T-helper 17 cell (primary cell): ENCODE measurements around the gene DDX54. TPM values are rescaled to one million over a fixed set of nuclear protein-coding genes. Genes with fewer than 3 reads are reported as not detected.
"Not testable (repeated sequence)": the region's sequence is repeated elsewhere in the genome, so short reads cannot be mapped to it uniquely, and the experiment has no call there.

Experiments used
- ATAC-seq: fragments of 150-1000 bp; cut with Tn5 transposase; 2 replicates; pipeline ENCODE4 v1.10.0; 2021; ENCODE audit warnings: mild to moderate bottlenecking, moderate library complexity
- DNase-seq, 3 donors: peaks; one replicate each; pipeline versions ENCODE4 v3.0.0 to v3.0.0-alpha.2; 2020 to 2021
- H3K9me3 ChIP-seq: one replicate; pipeline ENCODE4 v1.7.0; 2013; ENCODE audit warnings: low read length, mild to moderate bottlenecking; ENCODE audit not compliant: control insufficient read depth, poor library complexity, severe bottlenecking
- H3K27ac Mint-ChIP-seq: one replicate; pipeline ENCODE4 v1.8.0; 2022; ENCODE audit warnings: mild to moderate bottlenecking, moderate library complexity, mixed read lengths
- H3K27me3 Mint-ChIP-seq: one replicate; pipeline ENCODE4 v1.8.0; 2022; ENCODE audit warnings: mixed read lengths
- H3K36me3 Mint-ChIP-seq: one replicate; pipeline ENCODE4 v1.8.0; 2022; ENCODE audit warnings: low read depth, mixed read lengths
- H3K4me1 Mint-ChIP-seq: one replicate; pipeline ENCODE4 v1.8.0; 2022; ENCODE audit warnings: mild to moderate bottlenecking, mixed read lengths
- H3K4me3 Mint-ChIP-seq: one replicate; pipeline ENCODE4 v1.8.0; 2022; ENCODE audit warnings: mild to moderate bottlenecking, moderate library complexity, mixed read lengths
- total RNA-seq, 4 donors: library from RNA in 2 of 4; stranded (reverse) in 2 of 4; gene quantifications; one replicate each; pipeline ENCODE4 v1.2.3 and lab custom pipeline; 2022 to 2026

DDX54 gene
- total RNA-seq, 2 donors from 2014 or later: 75.9 to 92.5 TPM

DNA sequence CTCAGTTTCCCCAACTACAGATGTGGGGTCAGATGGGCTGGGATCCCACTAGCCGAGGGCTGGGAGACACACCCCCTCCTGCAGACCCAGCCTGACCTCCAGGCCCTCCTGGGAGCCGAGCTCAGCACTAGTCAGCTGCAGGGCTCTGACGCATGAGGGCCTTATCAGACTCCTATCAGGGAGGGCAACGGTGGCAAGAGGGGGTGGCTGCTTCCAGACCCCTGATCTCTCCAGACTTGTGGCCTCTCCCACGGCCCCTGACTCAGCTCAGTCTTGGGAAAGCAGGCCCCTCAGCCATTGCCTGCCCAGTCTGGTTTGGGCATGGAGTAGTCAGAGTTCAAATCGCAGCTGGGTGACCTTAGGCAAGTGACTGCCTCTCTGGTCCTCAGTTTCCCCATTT lies 52.2 kb downstream of the DDX54 start:
- no peak for DNase-seq
- Mint-ChIP-seq H3K27ac (no peak overlapping the region), H3K36me3 (peaks cover 2% of the 10 kb centered on the region), H3K4me3 (no peak overlapping the region), H3K4me1 (peaks cover 18% of the 10 kb centered on the region), H3K27me3 (peaks cover 12% of the 10 kb centered on the region)
- ATAC-seq: no peak
- H3K9me3 ChIP-seq: no peaks in the 10 kb centered on the region

DNA sequence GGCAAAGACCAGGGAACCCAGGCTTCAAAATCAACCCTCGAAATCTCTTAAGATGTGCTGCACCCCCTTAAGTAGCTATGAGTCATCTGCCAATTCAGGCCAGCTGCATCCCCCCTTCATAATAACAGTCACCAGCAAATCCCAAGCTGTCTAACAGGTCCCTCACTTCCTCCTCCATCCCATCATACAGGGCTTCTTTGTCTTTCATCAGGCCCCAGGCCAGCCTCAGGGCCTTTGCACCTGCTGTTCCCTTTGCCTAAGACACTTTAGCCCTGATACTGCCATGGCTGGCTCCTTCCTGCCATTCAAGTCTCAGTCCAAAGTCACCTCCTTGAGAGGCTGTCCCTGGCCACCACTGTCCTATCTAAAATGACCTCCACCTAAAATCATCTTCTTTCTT lies 53.7 kb downstream of the DDX54 start:
- Mint-ChIP-seq H3K4me3 (no peak overlapping the region), H3K27ac (peak overlapping the region; percentile 83), H3K27me3 (peaks cover 8% of the 10 kb centered on the region), H3K4me1 (peaks cover 18% of the 10 kb centered on the region), H3K36me3 (peaks cover 2% of the 10 kb centered on the region)
- ATAC-seq: no peak
- no peaks in the 10 kb centered on the region for H3K9me3 ChIP-seq
- DNase-seq: no peak

DNA sequence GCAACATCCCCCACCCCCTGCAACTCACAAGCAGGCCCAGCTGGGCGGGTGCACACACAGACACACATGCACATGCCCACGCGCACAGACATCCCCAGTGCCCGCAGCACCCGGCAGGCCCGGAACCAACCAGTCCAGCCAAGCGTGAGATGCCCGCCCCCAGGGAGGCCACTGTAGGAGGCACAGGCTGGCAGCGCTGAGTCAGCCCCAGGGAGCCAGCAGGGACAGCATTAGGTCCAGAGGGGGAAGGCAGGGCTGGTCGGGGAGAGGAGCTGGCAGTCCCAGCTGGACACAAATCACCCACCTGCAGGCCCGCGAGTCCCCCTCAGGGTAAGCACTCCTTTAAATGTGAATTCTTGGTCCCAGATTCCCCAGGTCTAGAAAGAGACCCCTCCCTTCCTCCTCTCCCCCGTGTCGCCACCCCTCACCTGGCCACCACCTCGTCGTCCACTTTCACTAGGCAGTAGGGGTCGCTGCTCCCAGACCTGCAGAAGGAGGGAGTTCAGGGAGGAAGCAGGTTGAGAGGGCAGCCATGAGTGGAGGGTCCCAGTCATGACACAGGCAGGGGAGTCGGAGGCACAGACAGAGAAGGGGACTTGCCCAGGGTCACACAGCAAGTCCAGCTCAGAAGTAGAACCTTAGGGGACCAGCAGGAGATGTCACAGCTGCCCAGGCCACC lies 54.7 kb downstream of the DDX54 start:
- Mint-ChIP-seq H3K4me3 (no peak overlapping the region), H3K27me3 (no peaks in the 10 kb centered on the region), H3K4me1 (peaks cover 14% of the 10 kb centered on the region), H3K36me3 (peaks cover 2% of the 10 kb centered on the region), H3K27ac (no peak overlapping the region)
- ATAC-seq (peak; percentile 23), DNase-seq (no peak)
- H3K9me3 ChIP-seq: no peaks in the 10 kb centered on the region

DNA sequence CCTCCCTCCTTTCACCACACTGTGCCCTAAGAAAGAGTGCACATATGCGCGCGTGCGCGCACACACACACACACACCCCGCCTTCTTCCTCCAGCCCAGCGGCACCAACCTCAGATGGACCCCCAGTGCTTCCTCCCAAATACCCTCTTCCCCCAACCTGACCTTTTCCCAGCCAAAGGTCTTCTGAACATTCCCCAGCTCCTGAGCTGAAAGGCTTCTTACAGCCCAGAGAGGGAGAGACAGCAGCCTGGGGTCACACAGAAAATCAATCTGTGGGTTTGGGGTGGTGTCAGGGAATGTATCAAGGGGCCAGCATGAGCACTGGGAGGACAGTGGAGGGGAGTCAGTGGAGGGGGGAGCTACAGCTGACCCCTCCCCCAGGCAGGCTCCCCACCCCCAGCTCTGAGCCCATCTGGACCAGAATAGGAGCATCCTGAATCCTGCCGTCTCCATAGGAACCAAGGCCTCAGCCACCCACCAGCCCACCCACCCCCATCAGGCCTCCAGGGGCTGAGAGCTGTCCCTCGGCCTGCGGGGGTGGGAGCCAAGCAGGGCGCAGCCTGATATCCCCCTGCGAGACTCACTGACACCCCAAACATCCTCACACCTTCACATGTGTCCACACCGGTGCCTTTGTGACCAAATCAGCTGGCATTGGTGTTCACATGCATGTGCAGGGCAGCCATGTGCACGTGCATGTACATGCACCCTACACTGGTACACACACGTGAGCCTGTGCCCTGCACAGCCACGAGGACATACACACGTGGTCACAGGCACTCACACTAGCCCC lies 55.4 kb downstream of the DDX54 start:
- no peaks in the 10 kb centered on the region for H3K9me3 ChIP-seq
- DNase-seq: no peak
- H3K27ac Mint-ChIP-seq: no peak overlapping the region
- ATAC-seq: no peak
- no peak overlapping the region for H3K4me3 Mint-ChIP-seq
- no peaks in the 10 kb centered on the region for H3K27me3 Mint-ChIP-seq
- peaks cover 2% of the 10 kb centered on the region for H3K36me3 Mint-ChIP-seq
- peaks cover 10% of the 10 kb centered on the region for H3K4me1 Mint-ChIP-seq

DNA sequence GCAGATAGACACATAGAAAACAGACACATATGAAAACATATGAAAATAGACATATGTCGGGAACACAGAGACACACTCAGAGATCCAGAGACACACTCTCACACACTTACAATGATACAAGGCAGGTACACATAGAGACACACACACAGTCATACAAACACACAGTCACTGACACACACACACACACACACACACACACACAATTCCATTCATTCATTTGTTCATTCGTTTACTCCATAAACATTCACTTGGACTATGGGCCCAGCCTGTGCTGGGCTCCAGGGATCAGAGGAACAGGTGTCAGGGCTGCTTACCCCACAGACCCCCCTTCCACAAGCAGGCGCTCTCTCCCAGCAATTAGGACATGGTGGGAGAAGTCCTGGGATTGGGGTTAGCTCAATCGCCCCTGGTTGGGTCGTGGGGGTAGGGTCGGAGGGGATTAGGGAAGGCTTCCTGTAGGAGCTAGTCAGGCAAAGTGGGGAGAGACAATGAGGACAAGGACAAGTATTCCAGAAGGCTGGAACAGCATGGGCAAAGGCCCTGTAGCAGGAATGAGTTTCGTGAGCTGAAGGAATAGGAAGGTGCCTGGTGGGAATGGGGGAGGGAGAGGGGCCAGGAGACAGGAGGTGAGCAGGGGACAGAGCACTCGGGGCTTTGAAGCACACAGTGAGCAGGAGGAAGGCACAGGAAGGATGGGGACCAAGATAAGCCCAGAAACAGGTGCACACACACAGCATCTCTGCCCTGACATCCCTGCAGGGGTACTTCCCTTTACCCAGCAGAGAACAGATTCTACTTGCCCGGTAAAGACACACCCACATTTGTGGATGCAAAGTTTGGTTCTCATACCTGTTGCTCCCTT lies 56.2 kb downstream of the DDX54 start:
- Mint-ChIP-seq H3K36me3 (peaks cover 2% of the 10 kb centered on the region), H3K27me3 (no peaks in the 10 kb centered on the region), H3K27ac (no peak overlapping the region), H3K4me1 (peaks cover 10% of the 10 kb centered on the region), H3K4me3 (no peak overlapping the region)
- DNase-seq: no peak
- peak; percentile 25 for ATAC-seq
- H3K9me3 ChIP-seq: no peaks in the 10 kb centered on the region

DNA sequence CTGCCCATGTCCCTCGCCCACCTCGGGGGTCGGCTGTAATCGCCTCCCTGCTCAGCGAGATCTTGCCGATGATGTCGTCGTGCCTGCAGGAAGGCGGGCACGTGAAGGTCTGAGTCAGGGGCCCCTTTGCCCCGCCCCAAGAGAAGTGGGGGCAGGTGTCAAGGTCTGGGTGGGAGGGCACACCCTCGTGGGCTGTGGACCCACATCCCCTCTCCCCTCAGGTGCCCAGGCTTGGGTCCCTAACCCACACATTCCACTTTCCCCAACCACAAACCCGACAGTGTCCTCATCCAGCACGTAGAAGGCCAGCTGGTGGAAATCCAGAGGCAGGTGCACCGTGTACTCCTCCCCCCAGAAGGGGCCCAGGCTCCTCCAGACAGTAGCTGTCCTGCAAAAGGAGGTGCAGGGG lies 57.5 kb downstream of the DDX54 start:
- no peak for ATAC-seq
- Mint-ChIP-seq H3K4me3 (no peak overlapping the region), H3K27ac (no peak overlapping the region), H3K27me3 (no peaks in the 10 kb centered on the region), H3K4me1 (peaks cover 10% of the 10 kb centered on the region), H3K36me3 (peaks cover 4% of the 10 kb centered on the region)
- no peak for DNase-seq
- H3K9me3 ChIP-seq: no peaks in the 10 kb centered on the region

DNA sequence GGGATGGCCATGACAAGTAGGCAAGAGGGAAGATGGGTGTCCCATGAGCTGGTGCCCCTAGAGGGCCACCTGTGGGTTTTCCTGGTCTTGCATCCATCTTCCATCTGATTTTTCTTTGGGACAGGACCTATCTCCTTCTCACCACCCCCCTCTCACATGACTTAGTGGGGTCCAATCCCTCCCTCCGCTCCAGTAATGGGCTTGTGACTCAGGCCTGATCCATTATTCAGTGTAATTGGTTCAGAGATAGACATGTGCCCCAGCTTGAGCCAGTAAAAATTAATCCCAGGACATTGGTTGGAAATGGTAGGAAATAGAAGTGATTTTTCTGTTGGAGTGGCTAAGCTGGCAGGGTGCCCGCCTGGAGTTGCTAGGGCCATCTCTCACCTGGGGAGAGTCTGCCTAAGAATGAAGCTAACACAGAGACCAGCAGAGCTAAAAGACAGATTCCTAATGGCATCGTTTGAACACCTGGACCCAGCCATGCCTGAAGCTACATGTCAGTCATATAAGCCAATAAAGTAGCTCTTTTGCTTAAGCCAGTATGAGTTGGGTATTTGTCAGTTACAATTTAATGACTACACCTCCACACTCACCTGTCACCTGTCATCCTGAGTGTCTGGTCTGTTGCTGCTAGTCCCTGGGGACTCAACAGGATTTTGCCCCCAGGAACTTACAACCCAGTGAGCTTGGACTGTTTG lies 64.5 kb downstream of the DDX54 start:
- no peaks in the 10 kb centered on the region for H3K9me3 ChIP-seq
- no peak overlapping the region for H3K4me3 Mint-ChIP-seq
- H3K27me3 Mint-ChIP-seq: peaks cover 11% of the 10 kb centered on the region
- DNase-seq (no peak), ATAC-seq (no peak)
- no peaks in the 10 kb centered on the region for H3K4me1 Mint-ChIP-seq
- no peak overlapping the region for H3K27ac Mint-ChIP-seq
- peaks cover 2% of the 10 kb centered on the region for H3K36me3 Mint-ChIP-seq

DNA sequence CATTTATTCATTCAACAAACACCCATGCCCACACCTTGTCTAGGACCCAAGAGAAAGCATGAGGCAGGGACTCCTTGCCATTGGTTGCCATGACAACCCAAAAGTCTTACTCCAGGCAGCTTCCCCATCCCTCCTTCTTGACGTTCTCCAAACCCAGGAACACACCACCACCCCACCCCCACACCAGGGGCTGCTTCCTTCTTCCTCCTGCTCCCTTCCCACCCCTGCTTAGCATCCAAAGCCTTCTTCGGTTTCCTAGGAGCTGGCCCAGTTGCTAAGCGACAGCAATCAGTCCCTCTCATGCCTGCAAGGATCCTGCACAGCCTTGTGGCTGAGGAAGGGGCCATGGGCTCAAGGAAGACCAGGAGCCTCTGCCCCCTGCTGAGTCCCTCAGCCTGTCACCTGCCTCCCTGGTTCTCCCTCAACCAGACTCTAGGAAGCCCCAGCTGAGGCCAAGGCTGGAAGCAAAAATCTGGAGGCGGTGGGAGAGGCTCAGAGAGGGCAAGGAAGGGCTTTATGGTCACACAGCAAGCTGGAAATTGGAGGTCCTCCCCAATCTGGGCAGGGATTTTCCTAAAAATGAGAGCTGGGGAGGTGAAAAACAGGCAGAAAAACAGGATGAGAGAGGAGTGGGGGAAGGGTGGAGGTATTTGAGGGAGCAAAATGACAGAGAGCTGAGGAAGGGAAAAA lies 65.2 kb downstream of the DDX54 start:
- DNase-seq (no peak), ATAC-seq (no peak)
- H3K9me3 ChIP-seq: no peaks in the 10 kb centered on the region
- Mint-ChIP-seq H3K27ac (no peak overlapping the region), H3K4me3 (no peak overlapping the region), H3K27me3 (peaks cover 11% of the 10 kb centered on the region), H3K36me3 (peaks cover 2% of the 10 kb centered on the region), H3K4me1 (no peaks in the 10 kb centered on the region)

DNA sequence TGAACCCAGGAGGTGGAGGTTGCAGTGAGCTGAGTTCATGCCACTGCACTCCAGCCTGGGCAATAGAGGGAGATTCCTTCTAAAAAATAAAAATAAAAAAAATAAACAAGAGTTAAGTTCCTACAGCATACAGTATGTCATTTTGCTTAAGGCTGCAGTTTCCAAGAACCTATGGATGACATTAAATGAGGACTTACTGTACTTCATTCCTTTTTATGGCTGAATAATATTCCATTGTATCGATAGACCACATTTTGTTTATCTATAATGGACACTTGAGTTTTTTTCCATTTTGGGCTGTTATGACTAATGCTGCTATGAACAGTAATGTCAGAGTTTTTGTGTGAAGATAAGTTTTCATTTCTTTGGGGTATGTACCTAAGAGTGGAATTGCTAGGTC lies 67.1 kb downstream of the DDX54 start:
- DNase-seq (no peak), ATAC-seq (no peak)
- Mint-ChIP-seq H3K27me3 (peaks cover 11% of the 10 kb centered on the region), H3K27ac (no peak overlapping the region), H3K36me3 (peaks cover under 1% of the 10 kb centered on the region), H3K4me3 (no peak overlapping the region), H3K4me1 (no peaks in the 10 kb centered on the region)
- no peaks in the 10 kb centered on the region for H3K9me3 ChIP-seq

DNA sequence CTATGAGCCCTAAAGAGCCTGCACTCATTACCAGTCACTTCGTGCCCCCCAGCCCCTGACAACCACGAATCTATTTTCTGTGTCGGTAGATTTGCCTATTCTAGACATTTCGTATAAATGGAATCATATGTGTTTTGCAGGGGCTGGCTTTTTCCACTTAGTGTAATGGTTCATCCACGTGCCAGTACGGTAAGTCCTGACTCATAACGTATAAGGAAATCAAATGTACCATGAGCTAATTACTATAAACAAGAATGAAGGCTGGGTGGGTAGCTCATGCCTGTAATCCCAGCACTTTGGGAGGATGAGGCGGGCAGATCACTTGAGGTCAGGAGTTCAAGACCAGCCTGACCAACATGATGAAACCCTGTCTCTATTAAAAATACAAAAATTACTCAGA lies 67.6 kb downstream of the DDX54 start:
- not testable (repeated sequence) for DNase-seq, ATAC-seq

DNA sequence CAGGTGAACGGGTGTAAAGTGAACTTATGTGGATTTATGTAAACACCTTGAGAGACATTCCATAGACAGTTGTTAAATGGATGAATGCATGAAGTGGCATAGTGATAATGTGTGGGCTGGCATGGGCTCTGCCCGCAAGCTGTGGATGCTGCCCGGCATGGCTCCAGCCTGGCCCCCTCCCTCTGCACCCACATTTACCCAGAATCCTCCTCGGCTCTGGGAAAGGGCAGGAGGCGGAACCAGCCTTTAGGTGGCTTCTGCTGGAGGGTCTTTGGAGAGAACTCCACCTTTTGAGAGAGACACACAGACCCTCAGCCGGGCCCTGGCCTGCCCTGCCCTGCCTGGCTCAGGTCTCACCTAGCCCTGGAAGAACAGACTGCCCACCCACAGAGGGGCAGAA lies 68.4 kb downstream of the DDX54 start:
- no peak for DNase-seq
- no peaks in the 10 kb centered on the region for H3K9me3 ChIP-seq
- Mint-ChIP-seq H3K27ac (no peak overlapping the region), H3K4me1 (no peaks in the 10 kb centered on the region), H3K36me3 (no peaks in the 10 kb centered on the region), H3K4me3 (no peak overlapping the region), H3K27me3 (peaks cover 6% of the 10 kb centered on the region)
- no peak for ATAC-seq

More for the DNA sequence above, 67.6 kb downstream of the DDX54 start:
- H3K27ac Mint-ChIP-seq, H3K4me3 Mint-ChIP-seq, H3K4me1 Mint-ChIP-seq, H3K9me3 ChIP-seq, H3K36me3 Mint-ChIP-seq: not testable (repeated sequence)
- peaks cover 11% of the 10 kb centered on the region for H3K27me3 Mint-ChIP-seq

DNA sequence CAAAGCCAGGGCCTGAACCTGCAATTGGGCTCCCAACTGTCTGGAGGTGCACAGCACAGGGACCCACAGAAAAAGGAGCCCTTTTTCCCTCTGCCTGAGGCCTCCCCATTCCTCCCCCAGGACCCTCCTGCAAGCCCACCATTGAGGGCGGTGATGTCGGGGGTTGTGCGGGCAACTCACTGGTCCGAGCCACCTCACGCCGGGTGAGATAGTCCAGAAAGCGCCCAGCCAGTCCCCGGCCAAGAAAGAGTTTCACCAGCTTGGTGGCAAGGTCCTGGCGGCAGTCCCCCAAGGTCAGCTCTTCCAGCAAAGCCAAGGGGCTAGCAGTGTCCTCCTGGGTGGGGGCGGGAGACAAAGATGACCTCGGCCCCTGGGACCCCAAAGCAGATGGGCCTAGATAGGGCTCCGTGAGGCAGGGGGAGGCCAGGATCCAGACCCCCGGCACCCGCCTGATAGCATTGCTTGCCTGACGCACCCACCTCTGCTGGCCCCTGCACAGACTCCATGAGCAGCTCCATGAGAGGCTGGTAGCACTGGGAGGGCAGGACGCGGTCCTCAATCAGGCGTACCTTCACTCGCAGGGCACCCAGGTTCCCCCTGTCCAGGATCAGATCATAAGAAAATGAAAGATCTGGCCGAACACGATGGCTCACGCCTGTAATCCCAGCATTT lies 69.7 kb downstream of the DDX54 start:
- peaks cover 6% of the 10 kb centered on the region for H3K27me3 Mint-ChIP-seq
- no peaks in the 10 kb centered on the region for H3K36me3 Mint-ChIP-seq
- H3K9me3 ChIP-seq: no peaks in the 10 kb centered on the region
- DNase-seq: no peak
- H3K4me3 Mint-ChIP-seq: no peak overlapping the region
- H3K27ac Mint-ChIP-seq: no peak overlapping the region
- H3K4me1 Mint-ChIP-seq: no peaks in the 10 kb centered on the region
- no peak for ATAC-seq
